C4-2B (cell line): ENCODE results near the gene KCNT1.

Source experiments
- H3K27ac ChIP-seq: fragments of 450-650 bp; 2 replicates; pipeline ENCODE4 v1.5.1; 2017
- ZFX ChIP-seq: fragments of 450-650 bp; IDR thresholded peaks from 2 replicates; pipeline ENCODE4 v1.6.1; 2017
- TF ChIP-seq, protein P1 (sequence below): fragments of 450-650 bp; conservative IDR thresholded peaks from 2 replicates; pipeline ENCODE4 v1.5.1; 2017; ENCODE audit warnings: mild to moderate bottlenecking

Gene KCNT1

DNA sequence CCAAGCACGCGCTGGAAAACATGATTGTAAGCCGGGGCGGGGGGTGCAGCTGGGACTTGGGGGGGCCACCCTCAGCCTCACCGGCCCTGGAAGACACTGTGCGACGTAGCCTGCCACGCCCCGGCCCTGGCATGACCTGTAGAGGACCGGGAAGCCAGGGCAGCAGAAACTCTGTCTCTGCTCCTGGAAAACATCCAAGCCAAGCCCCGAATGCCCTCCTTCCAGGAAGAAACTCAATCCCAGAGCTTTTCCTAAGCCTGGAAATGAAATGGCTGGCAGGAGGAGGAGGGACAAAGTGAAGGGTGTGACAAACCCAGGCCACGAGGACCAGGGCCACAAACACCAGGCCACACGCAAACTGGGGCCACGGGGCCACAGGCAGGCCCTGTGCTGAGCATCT, 55.4 kb downstream of the KCNT1 start:
- no peak overlapping the region for H3K27ac ChIP-seq
- TF ChIP-seq, protein P1, sequence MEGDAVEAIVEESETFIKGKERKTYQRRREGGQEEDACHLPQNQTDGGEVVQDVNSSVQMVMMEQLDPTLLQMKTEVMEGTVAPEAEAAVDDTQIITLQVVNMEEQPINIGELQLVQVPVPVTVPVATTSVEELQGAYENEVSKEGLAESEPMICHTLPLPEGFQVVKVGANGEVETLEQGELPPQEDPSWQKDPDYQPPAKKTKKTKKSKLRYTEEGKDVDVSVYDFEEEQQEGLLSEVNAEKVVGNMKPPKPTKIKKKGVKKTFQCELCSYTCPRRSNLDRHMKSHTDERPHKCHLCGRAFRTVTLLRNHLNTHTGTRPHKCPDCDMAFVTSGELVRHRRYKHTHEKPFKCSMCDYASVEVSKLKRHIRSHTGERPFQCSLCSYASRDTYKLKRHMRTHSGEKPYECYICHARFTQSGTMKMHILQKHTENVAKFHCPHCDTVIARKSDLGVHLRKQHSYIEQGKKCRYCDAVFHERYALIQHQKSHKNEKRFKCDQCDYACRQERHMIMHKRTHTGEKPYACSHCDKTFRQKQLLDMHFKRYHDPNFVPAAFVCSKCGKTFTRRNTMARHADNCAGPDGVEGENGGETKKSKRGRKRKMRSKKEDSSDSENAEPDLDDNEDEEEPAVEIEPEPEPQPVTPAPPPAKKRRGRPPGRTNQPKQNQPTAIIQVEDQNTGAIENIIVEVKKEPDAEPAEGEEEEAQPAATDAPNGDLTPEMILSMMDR, result no peak
- no peak for TF ChIP-seq ZFX

DNA sequence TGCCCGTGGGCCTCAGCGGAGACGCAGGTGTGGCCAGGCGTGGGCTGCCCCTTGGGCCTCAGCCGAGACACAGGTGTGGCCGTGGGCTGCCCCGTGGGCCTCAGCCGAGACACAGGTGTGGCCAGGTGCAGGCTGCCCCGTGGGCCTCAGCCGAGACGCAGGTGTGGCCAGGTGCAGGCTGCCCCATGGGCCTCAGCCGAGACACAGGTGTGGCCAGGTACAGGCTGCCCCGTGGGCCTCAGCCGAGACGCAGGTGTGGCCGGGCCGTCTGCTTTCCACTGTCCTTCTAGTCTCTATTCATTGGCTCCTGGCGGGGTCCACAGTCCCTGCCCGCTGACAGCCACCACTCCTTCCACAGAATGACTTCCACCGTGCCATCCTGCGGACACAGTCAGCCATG, 56.1 kb downstream of the KCNT1 start:
- no peak overlapping the region for H3K27ac ChIP-seq

DNA sequence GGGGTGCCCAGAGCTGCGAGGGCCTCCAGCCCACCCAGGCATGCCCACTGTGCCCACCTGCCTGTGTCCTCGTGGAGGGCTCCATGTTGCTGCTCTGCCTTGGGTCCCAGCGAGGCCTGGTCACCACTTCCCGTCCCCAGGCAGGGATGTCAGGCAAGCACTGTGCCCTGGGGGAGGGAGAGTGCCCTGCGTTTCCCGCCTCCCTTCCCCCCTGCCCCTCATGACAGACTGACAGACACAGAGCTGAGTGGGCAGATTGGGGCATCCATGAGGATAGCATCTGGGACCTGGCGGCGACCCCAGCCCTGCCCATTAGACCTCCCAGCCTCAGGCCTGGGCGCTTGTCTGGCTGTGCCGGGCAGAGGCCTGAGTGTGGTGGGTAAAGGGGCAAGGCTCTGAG, 56.9 kb downstream of the KCNT1 start:
- TF ChIP-seq, protein P1, result no peak
- no peak for TF ChIP-seq ZFX

More for the DNA sequence above, 56.1 kb downstream of the KCNT1 start:
- TF ChIP-seq, protein P1, result no peak
- no peak for TF ChIP-seq ZFX

DNA sequence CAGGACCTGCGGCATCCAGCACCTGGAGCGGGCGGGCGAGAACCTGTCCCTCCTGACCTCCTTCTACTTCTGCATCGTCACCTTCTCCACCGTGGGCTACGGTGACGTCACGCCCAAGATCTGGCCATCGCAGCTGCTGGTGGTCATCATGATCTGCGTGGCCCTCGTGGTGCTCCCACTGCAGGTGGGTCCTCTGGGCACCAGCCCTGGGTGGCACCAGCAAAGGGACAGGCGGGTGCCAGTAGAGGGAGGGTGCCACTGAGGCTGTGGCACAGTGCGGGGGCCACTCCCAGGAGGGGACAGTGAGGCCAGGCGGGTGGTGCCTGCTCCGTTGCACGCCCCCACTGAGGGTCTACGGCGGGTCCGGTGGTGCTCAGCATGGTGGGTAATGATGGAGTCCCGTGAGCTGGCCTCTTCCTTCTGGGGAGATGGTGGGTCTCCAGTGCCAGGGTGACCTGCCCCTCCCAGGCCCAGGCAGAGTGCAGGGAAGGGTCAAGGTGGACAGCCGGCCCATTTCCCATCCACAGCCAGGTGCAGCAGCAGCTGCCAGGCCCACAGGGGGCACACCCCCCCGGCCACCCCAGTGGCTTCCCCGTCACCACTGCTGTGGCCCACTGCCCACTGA, 57.8 kb downstream of the KCNT1 start:
- TF ChIP-seq, protein P1, result no peak
- no peak for TF ChIP-seq ZFX
- H3K27ac ChIP-seq, result no peak overlapping the region

More for the DNA sequence above, 56.9 kb downstream of the KCNT1 start:
- no peak overlapping the region for H3K27ac ChIP-seq

DNA sequence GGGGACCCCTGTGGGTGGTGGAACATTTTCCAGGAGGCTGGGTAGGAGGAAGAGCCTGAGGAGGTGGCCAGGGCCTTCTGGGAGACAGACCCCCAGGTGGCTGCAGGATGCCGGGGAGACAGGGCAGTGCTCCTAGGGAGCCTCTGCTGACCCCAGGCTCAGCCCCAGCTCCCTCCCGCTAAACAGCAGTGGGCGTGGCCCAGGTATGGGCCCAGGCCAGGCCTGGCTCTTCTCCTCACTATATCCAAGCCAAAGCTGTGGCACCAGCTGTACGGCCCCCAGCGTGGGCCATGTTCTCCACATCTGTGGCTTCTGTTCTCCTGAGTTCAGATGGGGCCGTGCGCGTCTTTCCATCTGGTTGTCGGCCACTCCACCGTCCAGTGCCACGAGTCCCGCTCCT, 58.5 kb downstream of the KCNT1 start:
- no peak overlapping the region for H3K27ac ChIP-seq
- TF ChIP-seq ZFX, result no peak
- TF ChIP-seq, protein P1, result no peak

DNA sequence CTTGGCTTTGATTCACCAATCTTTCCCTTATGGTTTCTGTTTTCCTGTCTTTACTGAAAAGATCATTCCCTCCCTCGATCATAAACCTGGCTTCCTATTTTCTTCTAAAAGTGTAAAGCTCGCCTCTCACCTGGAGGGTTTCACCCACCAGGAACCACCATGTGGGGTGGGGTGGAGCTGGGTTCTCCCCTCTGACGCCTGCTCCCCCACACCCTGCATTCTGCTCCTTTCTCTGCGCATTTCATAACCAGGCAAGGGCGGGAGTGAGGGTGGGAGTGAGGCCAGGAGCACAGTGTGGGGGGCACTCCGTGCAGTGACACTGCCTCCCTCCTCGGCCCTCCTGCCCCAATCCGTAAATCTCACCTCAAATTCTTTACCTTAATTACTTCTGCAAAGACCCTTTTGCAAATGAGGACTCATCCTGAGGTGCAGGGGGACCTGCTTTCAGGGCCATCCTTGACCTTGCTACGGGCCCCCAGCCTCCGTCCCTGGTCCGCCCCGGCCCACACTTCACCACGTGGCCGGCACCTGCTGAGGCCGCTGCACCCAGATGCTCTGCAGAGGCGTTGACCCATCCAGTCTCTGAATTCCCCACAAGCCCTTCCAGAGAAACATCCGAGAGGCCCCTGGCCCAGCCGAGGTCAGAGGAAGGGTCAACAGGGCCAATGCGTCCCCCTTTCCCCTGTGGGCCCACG, 59.3 kb downstream of the KCNT1 start:
- H3K27ac ChIP-seq, result no peak overlapping the region
- TF ChIP-seq, protein P1, result no peak
- TF ChIP-seq ZFX, result no peak

DNA sequence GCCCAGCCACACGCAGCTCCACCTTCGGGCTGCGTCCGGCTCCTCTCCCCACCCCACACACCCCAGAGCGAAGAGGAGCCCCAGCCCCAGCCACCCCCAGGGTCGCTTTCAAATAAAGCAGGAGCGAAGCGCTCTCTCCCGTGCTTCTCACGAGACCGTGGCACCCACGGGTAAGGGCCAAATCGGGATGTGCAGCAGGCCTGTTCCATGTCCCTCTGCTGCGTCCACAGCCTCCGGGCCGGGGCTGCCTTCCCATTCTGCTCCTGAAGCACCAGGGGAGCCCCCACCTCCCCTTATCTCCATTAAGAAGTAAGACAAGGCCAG, 59.8 kb downstream of the KCNT1 start:
- TF ChIP-seq, protein P1, result no peak
- no peak for TF ChIP-seq ZFX
- H3K27ac ChIP-seq, result no peak overlapping the region
